ENCODE results near the gene ZNF30.
"Not testable (repeated sequence)": the region's sequence is repeated elsewhere in the genome, so short reads cannot be mapped to it uniquely, and the experiment has no call there.

ZNF30 gene

DNA sequence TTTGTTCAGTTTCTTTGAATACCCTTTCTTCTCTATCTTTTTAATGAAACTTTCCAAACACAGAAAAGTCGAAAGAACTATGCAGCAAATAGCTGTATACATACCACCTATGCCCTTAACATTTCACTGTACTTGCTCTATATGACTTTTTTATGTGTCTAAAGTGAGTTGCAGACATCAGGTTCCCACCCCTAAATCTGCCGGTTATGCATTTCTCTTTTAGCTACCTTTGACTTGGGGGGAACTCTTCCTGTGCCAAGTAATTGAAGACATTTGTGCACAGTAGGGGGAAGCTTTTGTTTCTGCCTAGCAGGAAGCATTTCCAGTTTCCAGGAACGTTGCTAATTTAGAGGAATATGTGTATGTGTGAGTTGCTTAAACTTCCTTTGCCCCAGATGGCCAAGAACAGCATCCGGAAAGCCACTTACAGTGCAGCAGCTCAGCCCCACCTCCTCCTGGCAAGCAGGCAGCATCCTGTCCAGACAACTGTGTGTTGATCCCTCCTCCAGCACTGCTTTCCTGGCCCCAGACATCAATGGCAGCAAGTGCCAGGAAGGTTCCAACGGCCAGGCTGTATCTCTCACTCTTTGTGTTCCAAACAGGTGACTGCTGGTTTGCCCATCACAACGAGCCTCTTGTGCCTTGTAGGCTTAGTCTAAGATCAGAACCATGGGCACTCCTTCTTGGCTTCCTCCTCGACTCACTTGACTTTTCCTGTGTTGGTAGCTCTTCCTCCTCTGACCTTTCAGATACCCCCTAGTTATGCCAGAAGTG lies 58.7 kb downstream of the ZNF30 start:
- DNase-seq (ENCODE audit: low read depth) = no peak

DNA sequence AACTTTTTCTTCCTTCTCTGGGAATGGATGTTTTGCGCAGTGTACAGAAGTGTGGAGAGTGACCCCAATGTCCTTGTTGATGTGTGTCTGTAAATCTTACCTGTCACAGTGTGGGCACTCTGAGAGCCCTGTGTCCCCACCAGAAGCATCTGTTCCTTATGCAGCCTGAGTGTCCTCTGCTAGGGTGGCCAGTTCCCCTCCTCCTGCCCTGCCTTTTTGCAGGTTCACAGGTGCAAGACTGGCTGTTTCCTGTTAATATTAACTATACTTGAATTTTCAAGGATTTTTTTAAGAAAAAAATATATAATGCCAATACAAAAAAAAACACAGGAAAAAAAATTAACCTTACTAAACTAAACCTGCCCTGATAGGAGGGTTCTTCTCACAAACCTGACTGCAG lies 61.4 kb downstream of the ZNF30 start:
- DNase-seq (ENCODE audit: low read depth) = no peak

DNA sequence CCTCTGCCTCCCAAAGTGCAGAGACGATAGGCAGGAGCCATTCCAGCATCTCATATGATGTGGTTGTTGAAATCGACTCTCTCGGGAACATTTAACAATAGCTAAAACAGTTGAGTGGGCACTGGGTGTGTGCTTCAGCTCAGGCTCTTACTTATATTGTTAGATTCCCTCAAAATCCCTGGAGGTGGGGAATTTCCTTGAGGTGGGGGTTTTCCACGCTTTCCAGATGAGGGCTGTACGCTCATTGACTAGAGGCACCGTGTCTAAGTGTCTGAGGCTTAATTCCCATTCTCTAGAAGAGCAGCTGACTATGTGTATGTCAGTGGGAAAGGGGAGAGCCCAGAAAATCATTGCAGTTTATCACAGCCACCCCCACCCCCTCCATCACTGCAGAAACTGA lies 62.6 kb downstream of the ZNF30 start:
- DNase-seq (ENCODE audit: low read depth) = no peak

DNA sequence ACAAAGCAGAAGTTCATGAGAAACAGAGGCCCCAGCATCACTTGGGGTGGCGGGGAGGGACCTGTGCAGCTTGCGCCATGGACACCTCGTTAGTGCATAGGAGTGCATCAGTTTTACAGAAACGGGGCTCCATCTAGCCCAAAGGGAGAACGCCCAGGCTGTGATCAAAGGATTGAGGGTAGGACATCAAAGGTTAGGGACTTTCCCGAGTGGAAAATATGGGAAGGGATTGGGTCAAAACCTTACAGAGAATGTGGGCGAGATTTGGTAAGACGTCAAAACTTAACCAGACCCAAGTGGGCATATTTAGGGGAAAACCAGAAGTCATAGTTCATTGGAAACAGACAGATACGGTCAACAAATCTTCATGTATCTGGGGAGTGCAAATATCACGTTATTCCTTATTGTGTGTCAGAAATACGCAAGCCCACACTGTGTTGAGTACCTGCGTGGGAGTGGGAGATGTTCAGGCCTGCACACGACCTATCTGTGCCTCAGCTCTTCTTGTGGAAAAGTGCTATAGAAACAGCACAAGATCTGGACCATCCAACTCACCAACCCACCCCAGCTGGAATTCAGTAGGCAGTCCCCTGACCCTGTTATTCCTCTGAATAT lies 64.0 kb downstream of the ZNF30 start:
- no peak for DNase-seq (ENCODE audit: low read depth)

DNA sequence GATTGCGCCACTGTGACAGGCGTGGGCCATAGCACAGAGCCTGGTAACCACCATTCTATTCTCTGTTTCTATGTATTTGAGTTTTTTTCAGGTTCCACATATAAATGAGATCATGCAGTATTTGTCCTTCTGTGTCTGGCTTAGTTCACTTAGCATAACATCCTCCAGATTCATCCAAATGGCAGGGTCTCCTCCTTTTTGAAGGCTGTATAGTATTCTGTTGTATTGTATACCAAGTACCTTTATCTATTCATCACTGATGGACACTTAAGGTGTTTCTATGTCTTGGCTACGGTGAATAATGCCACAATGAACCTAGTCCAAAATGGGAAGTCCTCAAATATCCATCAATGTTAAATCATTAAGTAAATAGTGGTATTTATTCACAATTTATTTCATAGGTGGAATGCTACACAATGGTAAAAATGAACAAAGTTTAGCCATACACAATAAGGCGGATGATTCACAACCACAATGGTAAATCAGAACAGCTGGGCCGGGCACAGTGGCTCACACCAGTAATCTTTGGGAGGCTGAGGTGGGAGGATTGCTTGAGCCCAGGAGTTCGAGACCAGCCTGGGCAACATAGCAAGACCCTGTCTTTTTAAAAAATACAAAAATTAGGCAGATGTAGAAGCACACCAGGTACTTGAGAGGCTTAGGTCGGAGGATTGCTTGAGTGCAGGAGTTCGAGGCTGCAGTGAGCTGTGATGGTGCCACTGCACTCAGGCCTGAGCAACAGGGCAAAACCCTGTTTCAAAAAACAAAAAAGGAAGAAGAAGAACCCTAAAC lies 65.0 kb downstream of the ZNF30 start:
- no peak for DNase-seq (ENCODE audit: low read depth)

DNA sequence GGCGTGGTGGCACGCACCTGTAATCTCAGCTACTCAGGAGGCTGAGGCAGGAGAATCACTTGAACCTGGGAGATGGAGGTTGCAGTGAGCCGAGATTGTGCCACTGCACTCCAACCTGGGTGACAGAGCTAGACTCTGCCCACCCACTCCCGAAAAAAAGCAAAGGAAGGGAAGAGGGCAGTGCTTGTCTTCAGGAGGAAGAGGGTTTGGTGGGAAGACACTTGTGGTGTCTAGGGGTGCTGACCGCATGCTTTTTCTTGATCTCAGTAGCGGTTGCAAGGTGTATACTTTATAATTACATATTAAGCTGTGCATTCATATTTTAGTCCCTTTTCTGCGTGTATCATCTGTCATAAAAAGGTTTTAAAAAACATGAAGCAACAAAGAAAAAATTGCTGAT lies 65.9 kb downstream of the ZNF30 start:
- not testable (repeated sequence) for DNase-seq (ENCODE audit: low read depth)

DNA sequence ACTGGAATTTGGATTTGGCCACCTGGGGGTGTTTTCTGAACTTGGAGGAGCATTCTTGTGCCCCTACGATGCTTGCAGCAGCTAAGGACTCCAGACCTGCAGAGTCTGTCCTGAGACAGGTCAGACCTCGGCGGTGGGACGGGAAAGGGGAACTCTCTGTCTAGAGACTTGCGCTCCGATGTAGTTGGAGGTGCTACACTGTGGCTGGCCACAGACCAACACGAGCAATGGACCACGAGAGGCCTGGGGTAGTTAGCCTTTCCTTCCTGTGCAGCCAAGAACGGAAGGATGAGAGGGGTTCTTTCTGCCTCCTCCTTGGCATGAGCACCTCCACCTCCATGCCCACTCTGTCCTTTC lies 67.6 kb downstream of the ZNF30 start:
- DNase-seq (ENCODE audit: low read depth) = no peak

Measured in stimulated activated CD8-positive, alpha-beta memory T cell treated with anti-CD3 and anti-CD28 coated beads, Interleukin-4, amount 100 ng/mL, for 24 hours (primary cell).